HG03354 (cell line): ENCODE data around the gene HMGA1.

Experiments
- ATAC-seq: cut with Tn5 transposase; IDR thresholded peaks from one replicate; pipeline ENCODE4 v1.9.1; 2021; ENCODE audit warnings: mild to moderate bottlenecking; ENCODE audit not compliant: unreplicated experiment, poor library complexity, severe bottlenecking

The HMGA1 gene

GRCh38 chr6:34236443-34237315 is at the start of gene HMGA1:
TSS of gene HMGA1 (plus strand) at chr6:34236873. CDS start at chr6:34240781, 3,908 bp downstream.
- peak; percentile 67 for ATAC-seq

GRCh38 chr6:34189806-34190503 is 46.7 kb upstream of the HMGA1 start:
- no peak for ATAC-seq

- ATAC-seq, result no peak
Measured at GRCh38 chr6:34190504-34191122, 46.1 kb upstream of the HMGA1 start.

GRCh38 chr6:34194772-34195171 is 41.9 kb upstream of the HMGA1 start:
- ATAC-seq, result no peak

- ATAC-seq, result no peak
Measured at GRCh38 chr6:34195726-34196115, 41.0 kb upstream of the HMGA1 start.

- peak; percentile 56 for ATAC-seq
Measured at GRCh38 chr6:34196116-34196832, 40.4 kb upstream of the HMGA1 start.

GRCh38 chr6:34196833-34197195 is 39.9 kb upstream of the HMGA1 start:
- ATAC-seq, result no peak

- ATAC-seq, result no peak
Measured at GRCh38 chr6:34200340-34200971, 36.2 kb upstream of the HMGA1 start.

GRCh38 chr6:34201455-34202107 is 35.1 kb upstream of the HMGA1 start:
- ATAC-seq, result no peak

- no peak for ATAC-seq
Measured at GRCh38 chr6:34202329-34203201, 34.1 kb upstream of the HMGA1 start.

GRCh38 chr6:34204693-34205092 is 32.0 kb upstream of the HMGA1 start:
- ATAC-seq, result no peak

GRCh38 chr6:34205466-34205865 is 31.2 kb upstream of the HMGA1 start:
- no peak for ATAC-seq

- ATAC-seq, result no peak
Measured at GRCh38 chr6:34205916-34206315, 30.8 kb upstream of the HMGA1 start.

GRCh38 chr6:34206726-34207125 is 29.9 kb upstream of the HMGA1 start:
- no peak for ATAC-seq

GRCh38 chr6:34207695-34208443 is 28.8 kb upstream of the HMGA1 start:
- no peak for ATAC-seq

GRCh38 chr6:34213772-34214171 is 22.9 kb upstream of the HMGA1 start:
- no peak for ATAC-seq

GRCh38 chr6:34218691-34219090 is 18.0 kb upstream of the HMGA1 start:
- no peak for ATAC-seq
